HG03432 (cell line): Measurements from ENCODE around the gene MRTFA.
"Not testable (repeated sequence)": the region's sequence is repeated elsewhere in the genome, so short reads cannot be mapped to it uniquely, and the experiment has no call there.

Experiments used
- ATAC-seq: cut with Tn5 transposase; IDR thresholded peaks from one replicate; pipeline ENCODE4 v1.9.1; 2021; ENCODE audit warnings: mild to moderate bottlenecking, moderate library complexity; ENCODE audit not compliant: unreplicated experiment

MRTFA gene

DNA sequence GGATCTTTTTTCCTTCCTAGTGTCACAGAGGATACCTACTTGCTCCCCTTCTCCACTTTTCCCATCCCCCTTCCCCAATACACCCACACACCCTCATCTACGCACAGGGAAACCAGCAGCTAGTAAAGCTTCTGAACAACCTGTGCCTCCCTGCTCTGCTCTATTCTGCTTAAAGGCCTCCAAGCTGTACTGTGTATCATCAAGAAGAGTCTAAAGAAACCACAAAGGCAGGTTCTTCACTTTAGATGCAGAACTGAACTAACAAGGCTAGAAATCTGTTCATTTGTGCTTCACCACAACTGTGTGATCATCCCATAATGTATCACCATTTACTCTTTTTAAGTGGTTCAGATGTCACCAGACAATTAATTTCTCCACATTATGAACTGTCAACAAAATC lies 133.6 kb downstream of the MRTFA start:
- no peak for ATAC-seq

DNA sequence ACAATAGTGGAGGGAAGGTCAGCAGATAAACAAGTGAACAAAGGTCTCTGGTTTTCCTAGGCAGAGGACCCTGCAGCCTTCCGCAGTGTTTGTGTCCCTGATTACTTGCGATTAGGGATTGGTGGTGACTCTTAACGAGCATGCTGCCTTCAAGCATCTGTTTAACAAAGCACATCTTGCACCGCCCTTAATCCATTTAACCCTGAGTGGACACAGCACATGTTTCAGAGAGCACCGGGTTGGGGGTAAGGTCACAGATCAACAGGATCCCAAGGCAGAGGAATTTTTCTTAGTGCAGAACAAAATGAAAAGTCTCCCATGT lies 136.1 kb downstream of the MRTFA start:
- ATAC-seq: not testable (repeated sequence)

DNA sequence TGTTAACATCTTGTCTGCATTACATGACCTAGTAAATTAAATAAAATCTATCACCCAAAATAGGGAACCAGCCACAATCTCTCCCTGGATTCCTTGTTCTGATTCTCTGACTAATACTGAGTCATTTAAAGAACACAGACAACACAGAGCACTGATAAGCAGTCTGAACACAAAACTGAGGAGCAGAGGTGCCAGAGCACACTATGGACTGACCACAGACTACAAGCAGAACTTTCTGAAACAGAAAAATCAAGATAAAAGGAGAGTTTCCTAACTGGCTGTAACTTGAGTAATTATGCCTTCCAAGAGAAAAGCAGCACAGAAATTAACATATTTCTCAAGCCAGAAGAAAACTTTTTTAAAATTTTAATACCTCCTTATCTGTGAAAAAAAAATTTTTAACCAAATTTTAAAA lies 137.3 kb downstream of the MRTFA start:
- no peak for ATAC-seq

DNA sequence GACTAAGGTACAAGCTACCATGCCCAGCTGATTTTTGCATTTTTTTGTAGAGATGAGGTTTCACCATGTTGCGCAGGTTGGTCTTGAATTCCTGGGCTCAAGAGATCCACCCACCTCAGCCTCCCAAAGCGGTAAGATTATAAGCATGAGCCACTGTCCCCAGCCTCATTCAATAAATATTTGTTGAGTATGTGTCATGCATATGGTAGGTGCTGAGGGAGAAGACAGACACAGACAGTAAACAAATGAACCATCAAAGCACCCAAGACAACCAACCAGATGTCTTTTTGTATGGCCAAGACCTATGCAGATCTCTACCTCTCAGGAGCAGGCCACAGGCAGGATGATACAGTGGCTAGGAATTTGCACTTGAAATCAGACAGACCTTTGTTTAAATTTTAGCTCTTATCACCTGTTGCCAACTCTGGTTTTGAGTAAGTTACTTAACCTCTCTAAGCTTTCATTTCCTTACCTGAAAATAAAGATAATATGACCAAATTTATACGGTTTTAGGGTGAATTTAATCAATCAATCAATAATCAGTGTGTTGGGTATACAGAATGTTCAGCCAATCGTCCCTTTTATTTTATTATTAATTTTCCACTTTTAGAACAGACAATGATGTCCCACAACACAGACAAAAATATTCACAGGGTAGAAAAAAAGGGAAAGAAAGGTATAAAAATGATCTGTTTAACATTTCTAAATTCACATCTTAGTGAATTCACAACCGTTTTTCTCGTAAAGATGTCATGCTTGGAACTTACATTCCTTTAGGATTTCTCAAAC lies 137.9 kb downstream of the MRTFA start:
- ATAC-seq: no peak

DNA sequence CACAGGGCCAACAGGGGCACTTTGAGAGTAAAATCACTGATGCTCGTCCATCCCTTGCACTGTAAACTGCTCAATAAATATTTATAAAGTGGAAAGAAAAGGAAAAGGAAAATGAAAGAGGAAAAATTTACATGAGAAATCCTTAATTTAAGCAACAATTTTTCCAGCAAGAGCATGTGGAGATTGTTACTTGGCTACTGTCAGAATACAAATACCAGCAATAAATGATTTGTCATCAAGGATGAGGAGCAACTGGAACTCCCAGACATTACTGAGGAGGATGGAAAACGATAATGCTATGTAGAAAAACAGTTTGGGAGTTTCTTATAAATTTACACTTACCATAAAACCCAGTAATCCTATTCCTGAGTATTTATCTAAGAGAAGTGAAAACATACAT lies 143.1 kb downstream of the MRTFA start:
- ATAC-seq: no peak

DNA sequence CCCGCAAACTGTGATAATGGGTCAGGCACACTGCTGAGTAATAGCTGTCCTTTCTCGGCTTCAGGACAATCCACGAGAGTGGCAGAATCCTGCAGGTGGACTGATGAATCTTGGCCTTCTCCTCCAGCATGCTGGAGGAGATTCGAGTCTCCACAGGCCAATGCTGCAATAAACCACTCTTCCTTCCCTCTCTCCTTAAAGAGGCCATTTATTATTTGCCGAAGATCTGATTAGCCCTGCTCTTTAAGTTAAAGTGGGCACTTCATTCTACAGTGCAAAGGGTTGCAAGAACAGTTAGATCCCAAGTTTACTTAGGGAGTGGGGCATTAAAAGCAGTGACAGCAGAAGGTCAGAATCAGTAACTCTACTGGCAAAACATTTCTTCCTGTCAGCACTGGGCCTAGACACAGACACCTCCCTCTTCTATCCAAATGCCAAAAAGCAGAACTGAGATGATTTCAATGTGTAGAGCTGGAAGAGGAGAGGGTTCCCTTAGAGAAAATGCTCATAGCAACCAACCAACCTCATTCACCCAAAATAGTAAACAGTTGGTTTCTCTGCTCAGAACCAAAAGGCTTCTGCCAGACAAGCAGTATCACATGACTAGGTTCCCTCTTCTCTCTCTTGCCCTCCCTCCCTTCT lies 144.4 kb downstream of the MRTFA start:
- peak; percentile 89 for ATAC-seq

DNA sequence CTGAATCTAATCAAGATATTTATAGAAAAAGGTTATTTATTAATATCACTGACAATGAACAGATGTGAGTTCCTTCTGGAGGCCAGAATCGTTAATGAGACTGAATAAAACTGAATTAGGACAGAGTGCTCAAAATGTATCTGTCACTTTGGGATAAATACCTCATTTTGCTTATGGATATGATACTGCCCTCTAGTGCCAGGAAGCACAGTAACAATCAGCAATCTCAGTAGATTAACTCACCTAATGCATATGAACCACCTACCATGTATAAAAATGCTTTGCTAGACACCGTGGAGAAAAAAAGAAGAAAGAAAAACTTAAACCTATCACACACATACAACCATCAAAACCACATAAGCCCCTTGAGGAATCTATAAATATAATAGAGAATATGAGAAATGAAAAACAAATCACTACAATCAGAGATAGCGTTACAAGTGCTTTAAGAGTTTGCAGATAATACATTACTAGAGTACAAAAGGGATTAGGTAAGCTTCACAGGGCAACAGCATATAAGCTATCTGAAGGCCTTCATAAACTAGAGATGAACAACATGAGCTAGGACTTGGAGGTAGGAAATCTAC lies 148.8 kb downstream of the MRTFA start:
- no peak for ATAC-seq

DNA sequence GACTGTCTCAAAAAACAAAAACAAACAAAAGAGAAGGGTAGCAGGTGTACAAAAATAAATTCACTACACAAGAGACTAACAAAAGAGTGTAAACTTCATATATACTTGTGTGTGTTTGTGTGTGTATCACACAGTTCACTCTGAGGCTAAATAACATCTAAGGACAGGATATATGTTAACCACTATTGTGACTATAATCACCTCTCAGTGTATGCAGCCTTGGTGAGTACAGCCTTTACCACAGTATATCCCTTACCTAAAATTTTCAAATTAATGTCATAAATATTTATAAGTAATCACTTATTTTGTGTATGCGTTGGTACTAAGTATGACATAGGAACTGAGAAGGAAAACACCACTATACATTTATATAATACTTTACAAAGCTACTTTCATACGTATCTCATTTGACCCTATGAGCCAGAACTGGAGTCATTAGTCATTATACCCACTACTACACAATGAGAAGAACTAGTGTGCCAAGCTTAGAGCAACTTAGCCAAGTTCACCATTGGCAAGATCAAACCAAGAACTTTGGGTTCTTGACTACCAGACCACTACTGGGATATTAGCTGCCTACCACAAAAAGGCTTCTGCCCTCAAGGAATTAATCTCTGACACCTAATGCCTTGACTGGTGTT lies 149.4 kb downstream of the MRTFA start:
- no peak for ATAC-seq

DNA sequence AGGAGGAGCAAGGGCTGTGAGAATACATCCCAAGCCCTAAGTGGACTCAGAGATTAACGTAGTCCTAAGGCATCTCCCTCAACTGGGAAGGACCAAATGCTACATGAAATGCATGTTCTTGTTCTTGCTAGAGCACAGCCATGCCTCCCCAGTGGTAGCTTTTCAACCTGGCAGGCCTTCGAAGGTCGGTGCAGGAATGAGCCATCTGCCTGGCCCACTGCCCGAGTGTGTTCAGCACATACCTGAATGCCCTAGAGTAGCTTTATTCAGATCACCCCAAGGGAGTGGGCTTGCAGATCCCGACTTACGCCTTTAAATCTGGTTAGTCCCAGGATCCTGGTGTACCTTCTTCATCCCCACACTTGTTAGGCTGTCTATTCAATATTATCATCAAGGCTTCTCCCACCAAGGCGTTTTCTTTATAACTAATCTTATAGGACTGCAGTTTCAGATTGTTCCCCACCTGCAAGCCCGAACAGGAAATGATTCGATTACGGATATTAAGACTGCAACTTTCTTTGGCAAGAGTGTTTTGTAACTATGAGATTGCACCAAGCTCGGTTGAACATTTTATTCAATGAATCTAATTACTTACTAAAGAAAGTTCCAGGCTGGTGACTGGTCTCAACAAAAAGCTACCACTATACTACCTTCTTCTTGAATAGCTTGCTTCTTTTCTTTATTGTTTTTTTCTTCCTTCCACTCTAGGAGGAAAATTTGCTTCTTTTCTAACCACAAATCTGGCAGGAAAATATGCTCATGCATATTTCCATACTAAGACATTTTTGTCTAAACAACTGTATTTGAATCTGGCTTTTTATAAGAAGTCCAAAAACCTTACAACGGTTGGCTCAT lies 150.5 kb downstream of the MRTFA start:
- no peak for ATAC-seq

DNA sequence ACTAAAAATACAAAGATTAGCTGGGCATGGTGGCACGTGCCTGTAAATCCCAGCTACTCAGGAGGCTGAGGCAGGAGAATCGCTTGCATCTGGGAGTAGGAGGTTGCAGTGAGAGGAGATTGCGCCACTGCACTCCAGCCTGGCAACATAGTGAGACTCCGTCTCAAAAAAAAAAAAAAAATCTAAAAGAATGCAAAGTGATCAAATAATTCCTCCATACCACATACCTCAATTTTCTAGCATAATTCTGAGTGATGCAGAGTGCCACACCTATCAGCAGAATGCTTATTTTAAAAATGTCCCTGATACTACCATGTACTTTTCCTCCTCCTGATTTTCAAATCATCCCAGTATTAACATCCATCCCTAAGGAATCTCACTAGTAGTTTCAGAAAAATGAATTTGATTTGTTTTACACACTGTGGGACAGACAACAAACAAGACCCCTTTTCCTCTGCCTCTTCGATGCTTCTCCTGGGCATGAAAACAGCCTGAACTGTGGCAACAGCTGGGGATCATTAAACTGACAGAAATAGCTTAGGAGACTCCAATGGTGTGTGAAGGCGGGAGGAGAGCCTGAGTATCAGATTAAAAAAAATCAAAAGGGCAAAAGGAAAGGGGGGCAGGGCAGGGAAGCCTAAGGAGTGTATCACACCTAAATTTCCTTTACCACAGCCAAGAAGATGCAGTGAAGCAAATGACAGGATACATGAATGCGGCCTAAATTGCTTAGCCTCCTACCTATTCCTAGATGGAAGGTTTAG lies 151.4 kb downstream of the MRTFA start:
- ATAC-seq: no peak

DNA sequence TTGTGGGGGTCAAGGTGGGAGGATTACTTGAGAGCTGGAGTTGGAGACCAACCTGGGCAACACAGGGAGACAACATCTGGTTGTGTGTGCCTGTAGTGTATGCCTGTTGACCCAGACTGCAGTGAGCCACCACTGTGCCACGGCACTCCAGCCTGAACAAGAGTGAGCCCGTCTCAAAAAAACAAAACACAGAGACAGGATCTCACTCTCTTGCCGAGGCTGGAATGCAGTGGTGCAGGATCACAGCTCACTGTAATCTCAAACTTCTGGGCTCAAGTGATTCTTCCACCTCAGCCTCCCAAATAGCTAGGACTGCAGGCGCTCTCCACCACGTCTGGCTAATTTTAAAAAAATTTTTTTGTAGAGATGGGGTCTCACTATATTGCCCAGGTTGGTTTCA lies 153.6 kb downstream of the MRTFA start:
- ATAC-seq: no peak

DNA sequence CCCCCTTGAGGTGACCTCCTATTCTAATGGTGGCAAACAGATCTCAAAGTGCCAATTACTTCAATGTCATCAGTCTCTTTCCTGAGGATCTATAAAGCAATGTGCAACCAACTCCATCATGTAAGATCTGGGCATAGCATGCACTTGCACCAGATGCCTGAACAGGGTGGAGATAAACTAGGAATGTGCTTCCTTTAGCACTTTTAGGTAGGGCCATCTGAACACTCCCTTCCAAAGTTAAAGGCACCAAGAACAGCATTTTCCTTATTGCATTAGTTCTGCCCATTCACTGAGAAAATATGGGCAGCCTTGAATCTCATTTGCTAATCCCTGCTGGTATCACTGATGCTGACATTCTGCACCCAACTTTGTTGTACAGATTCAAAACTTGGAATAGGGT lies 154.1 kb downstream of the MRTFA start:
- ATAC-seq: no peak

DNA sequence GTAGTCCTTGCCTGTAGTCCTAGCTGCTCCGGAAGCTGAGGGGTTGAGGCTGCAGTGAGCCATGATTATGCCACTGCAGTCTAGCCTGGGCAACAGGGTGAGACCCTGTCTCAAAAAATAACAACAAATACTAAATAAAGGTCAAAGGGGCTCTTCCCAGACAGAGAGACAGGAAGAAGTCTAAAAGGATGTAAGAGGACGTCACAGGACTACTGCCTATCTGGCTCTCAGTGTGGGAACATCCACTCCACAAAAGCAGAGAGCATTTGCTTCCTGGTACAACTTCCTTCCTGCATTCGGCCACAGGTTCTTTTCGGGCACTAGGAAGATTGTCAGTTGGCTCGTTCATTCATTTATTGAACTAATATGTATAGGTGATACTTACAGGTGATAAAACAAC lies 155.5 kb downstream of the MRTFA start:
- ATAC-seq: no peak

DNA sequence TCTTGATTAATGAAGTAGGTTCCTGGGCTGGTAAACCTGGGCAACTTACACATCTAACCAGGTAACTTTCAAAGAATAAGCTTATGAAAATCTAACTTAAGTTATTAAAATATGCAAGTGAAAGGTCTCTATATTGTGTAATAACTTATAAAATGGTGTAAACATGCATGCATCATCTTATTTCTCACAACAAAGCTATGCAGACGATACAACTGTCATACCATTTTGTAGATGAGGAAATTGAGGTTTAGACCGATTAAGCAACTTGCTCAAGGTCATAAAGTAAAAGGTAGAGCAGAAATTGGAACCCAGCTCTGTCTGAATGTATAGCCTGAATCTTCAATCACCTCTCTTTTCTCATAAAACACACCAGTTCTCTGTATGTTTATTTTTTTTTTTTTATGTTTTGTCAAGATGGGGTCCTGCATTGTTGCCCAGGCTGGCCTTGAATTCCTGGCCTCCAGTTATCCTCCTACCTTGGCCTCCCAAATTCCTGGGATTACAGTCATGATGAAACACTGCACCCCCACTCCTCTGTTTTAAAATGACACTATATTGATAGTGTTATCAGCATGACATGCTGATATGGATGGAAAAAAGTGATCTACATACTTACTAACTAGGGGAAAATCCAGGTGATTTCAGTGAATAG lies 156.5 kb downstream of the MRTFA start:
- no peak for ATAC-seq

DNA sequence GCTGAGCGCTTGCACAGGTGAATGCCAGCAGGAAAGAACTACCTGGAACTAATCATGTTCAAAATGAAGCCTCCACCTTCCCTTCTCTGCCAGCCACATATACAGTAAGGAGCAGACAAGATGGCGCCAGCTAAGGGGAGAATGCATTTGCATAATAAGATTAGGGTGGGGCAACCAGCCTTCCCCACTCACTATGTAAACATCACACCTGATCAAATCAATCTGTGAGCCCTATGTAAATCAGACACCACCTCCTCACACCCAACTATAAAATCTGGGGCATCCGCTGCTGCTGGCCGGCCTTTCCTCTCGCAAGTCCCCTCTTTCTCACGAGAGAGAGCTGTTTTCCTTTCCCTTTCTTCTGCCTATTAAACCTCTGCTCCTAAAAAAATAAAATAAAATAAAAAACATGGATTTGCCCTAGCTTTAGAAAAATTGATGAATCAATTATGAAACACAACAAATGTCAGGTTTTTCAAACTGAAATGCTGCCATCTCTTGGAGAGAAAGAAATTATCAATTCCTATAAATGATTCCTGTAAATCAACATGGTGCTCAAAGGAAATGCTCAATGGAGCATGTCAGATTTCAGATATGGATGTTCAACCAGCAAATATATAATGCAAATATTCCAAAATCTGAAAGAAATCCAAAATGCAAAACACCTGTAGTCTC lies 157.3 kb downstream of the MRTFA start:
- ATAC-seq: no peak

DNA sequence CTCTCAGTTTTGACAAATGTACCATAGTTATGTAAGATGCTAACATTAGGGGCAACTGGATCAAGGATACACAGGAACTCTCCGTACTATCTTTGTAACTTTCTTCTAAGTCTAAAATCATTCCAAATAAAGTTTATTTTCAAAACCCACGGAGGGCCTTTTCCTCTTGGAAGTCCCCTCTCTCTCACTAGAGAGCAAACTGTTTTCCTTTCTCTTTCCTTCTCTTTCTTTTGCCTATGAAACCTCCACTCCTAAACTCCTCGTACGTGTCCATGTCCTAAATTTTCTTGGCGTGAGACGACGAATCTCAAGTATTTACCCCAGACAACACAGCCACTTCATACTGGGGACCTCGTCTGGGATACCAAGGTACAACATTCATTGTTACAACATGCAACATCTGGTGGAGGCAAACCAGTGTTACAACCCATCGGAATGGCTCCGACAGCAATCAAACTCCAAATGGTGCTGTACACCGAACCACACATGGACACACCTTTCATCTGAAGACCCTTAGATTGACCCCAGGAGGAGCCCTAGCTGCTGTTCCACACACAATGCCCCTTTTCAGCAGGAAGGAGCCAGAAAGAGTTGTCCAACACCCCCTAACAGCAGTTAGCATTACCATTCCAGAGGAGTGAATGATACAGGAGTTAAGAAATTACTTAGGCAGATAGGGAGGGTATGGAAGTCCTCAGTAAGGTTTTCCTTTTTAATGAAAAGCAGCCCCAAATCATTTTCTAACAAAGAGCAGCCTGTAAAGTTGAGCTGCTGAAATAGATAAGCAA lies 158.0 kb downstream of the MRTFA start:
- no peak for ATAC-seq

DNA sequence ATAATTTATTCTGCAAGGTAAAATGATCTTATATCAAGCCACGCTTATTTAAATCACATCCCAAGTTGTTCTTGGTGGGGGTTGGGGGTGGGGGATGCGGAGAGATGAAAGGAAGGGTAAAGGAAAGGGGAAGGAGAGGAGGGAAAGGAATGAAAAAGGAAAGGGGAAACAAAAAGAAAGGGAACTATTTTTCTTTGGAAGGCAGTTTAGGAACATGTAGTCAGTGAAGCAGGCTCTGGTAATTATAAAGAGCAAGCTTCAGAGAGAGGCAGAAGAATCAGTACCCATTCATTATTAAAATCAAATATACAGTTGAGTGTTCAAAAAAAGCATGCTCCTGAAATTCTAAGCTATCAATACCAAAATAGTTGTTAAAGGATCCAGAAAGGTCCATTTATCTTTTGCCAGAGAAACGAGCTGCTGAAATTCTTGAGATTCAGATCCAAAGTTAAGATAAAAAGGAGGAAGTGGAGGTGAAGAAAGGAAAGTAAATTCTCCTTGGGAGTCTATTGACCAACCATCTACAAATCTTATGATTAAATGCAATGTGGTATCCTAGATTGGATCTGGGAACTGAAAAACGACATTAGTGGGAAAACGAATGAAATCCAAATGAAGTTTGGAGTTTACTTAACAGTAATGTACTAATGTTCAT lies 158.7 kb downstream of the MRTFA start:
- no peak for ATAC-seq

DNA sequence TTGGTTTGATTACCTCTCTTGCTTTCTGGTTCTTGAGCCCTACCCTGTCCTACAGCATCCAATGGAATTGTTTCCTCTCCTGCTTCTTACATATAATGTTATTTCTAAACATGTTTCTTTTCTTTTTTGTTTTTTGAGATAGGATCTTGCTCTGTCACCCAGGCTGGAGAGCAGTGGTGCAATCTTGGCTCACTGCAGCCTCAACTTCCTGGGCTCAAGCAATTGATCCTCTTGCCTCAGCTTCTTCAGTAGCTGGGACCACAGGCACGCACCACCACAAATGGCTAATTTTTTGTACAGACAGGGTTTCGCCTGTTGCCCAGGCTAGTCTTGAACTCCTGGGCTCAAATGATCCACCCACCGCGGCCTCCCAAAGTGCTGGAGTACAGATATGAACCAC lies 160.2 kb downstream of the MRTFA start:
- no peak for ATAC-seq
